HG03571 (cell line): ENCODE results near the gene GMEB2.
"Not testable (repeated sequence)": the region's sequence is repeated elsewhere in the genome, so short reads cannot be mapped to it uniquely, and the experiment has no call there.

Experiments
- ATAC-seq: cut with Tn5 transposase; IDR thresholded peaks from one replicate; pipeline ENCODE4 v1.9.1; 2021; ENCODE audit not compliant: unreplicated experiment

The GMEB2 gene, protein sequence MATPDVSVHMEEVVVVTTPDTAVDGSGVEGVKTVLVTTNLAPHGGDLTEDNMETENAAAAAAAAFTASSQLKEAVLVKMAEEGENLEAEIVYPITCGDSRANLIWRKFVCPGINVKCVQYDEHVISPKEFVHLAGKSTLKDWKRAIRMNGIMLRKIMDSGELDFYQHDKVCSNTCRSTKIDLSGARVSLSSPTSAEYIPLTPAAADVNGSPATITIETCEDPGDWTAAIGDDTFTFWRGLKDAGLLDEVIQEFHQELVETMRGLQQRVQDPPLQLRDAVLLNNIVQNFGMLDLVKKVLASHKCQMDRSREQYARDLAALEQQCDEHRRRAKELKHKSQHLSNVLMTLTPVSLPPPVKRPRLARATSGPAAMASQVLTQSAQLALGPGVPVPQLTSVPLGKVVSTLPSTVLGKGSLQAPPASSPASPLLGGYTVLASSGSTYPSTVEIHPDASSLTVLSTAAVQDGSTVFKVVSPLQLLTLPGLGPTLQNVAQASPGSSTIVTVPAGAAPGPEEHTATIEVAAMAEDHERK

DNA sequence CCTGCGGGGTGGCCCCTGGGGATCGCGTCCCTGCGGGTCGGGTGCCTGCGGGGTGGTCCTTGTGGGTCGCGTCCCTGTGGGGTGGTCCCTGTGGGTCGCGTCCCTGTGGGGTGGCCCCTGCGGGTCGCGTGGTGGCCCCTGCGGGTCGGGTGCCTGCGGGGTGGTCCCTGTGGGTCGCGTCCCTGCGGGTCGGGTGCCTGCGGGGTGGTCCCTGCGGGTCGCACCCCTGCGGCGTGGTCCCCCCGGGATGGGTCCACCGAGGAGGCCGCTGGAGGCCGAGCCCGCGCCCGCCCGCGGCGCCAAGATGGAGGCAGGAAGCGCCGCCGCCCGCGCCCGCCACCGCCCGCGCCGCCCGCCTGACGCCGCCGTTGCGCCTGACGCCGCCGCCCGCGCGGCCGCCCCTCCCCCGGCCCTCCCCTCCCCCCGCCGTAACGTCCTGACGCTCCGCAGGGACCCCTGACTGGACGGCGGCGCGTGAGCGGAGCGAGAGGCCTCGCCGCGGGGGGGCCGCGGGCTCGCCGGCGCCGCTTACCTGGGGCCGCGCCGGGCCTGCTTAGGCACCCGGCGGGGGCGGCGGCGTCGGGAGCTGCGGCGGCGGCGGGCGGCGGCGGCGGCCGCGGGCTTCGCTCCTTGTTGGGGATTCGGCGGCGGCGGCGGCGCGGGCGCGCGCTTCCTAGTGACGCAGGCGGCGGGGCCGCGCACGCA, at the start of gene GMEB2:
Gene GMEB2, minus strand, starts transcription at position 678 of the 705 bp plus-strand sequence. CDS start 7,704 bp downstream, outside the sequence.
- ATAC-seq, result peak; percentile 39

DNA sequence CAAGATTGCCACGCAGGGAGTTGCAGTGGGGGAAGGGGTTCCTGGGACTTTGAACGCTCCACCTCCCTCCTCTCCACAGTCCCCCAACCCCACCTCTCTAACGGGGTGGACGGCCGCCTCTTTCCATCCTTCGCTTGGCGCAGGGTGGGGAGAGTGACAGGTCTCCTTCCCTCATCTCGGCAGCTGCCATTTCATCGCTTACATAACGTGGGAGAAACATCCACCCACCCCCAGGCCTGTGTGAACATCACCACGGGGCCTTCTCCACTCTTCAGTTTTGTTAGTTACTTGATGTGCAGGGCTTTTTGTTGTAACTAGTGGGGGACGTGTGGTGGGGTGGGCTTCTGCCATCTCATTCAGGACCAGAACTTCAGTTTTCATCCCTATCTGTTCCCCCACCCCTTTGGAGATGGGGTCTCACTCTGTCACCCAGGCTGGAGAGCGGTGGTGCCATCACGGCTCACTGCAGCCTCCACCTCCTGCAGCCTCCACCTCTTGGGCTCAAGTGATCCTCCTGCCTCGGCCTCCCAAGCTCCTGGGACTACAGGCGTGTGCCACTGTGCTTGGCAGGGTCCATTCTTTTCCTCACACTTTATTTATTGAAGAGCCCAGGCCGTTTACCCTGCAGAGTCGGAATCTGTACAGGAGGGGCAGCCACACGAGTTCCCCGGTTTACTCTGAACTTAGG, 48.9 kb upstream of the GMEB2 start:
- ATAC-seq, result no peak

DNA sequence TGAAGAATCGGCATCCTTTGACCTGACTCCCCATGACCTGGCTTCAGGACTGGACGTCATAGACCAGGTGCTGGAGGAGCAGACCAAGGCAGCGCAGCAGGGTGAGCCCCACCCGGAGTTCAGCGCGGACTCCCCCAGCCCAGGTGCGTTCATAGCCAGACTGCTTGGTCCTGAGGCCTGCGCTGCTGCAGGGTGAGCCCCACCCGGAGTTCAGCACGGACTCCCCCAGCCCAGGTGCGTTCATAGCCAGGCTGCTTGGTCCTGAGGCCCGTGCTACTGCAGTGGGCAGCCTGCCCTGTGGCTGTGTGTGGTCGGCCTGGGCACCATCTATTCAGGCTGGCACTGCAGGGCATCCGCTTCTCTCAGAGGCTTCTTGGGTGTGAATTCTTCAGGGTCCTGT, 47.0 kb upstream of the GMEB2 start:
- ATAC-seq, result no peak

DNA sequence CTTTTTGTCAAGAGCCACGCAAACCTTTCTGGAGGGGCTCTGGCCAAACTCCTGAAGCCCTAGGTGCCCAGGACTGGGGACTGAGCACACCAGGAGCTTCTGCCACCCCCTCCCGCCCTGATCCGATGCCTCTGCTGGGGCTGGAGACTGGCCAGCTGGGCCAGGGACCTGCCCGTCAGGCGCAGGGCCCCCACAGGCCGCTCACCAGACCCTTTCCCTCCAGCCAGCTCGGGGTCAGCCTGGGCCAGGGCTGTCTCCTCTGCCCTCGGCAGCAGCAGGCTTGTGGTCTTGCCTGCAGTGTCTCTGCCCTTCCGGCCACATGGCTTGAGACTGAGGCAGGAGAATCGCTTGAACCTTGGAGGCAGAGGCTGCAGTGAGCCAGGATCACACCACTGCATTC, 45.8 kb upstream of the GMEB2 start:
- no peak for ATAC-seq

DNA sequence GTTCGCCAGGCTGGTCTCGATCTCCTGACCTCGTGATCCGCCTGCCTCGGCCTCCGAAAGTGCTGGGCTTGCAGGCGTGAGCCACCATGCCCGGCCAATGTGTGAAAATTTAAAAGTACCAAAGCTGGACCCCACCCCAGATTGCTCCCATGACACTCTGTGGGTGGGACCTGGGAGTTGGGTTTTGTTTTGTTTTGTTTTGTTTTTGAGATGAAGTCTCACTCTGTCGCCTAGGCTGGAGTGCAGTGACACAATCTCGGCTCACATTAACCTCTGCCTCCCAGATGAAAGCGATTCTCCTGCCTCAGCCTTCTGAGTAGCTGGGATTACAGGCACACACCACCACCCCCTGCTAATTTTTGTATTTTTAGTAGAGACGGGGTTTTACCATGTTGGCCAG, 44.8 kb upstream of the GMEB2 start:
- not testable (repeated sequence) for ATAC-seq

DNA sequence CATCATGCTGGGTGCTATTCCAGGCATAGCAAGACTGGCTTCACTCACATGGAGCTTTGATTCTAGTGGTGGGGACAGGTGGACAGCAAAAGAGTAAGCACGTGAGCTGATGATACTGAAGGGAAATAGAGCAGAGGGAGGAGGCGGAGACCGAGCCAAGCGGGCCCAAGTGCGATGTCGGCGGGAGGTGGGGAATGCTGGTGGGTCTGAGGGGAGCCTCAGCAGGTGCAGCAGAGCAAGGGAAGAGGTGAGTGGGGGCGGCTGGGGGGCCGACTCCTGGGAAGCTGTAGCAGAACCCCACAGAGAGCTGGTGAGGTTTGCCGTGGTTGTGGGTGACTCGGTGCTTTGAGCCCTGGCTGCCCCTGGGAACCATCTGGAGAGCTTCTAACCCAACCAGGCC, 41.5 kb upstream of the GMEB2 start:
- no peak for ATAC-seq

DNA sequence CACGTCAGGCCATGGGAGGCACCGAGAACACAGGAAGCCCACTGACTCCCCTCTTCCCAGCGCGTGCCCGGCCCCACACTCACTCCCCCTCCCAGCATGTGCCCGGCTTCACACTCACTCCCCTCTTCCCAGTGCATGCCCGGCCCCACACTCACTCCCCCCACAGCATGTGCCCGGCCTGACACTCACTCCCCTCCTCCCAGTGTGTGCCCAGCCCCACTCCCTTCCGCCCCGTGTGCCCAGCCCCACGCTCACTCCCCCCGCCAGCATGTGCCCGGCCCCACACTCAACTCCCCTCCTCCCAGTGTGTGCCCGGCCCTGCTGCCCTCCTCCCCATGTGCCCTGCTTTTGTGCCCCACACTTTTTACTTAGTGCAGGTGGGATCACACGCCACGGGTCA, 41.0 kb upstream of the GMEB2 start:
- ATAC-seq, result no peak

DNA sequence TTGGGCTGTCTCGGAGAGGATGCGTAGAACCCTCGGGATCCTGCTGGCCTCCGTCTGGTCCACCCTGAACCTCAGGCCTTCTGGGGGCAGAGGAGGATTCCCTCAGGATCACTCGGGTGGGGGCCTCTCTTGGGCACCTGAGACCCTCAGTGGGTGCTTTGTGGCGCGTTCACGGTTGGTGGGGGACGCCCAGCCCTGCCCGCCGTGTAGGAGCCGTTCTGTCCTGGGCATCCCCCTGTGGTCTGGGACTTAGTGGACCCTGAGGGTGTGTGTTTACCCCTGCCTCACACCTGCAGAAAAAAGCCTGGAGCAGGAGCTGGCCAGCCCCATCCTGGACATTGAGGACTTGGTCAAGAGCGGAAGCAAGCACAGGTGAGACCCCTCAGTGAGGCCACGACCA, 38.8 kb upstream of the GMEB2 start:
- no peak for ATAC-seq

DNA sequence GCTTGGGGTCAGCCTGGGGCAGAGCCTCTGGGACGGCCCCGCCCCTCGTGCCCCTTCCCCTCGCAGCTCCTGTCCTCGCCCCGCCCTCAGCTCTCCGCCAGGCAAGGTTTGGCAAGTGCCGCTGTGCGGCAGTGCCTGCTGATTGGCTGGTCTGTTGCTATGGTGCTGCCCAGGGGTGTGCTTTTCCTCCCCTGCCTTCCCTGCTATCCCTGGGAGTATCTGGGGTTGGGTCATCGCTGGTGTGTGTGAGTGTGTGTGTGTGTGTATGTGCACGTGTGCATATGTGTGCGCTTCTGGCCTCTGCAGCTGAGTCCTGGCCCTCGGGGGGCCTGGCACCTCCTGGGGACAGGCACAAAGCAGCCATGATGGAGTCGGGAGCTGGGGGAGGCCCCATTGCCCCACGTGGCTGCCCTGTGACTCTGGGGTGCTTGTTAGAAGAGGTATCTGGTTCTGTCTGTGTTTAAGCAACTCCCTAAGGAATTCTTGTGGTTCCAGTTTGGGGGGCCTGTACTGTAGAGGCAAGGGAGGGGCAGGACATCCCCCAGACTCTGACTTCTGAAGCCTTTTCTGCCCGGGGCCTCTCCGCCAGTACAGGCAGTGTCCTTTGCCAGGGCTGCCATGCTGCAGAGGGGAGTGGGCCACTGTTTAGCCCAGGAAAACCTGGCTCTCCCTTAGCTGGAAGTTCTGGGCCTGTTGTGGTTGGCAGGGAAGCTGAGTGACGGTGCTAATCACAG, 38.1 kb upstream of the GMEB2 start:
- ATAC-seq, result no peak

DNA sequence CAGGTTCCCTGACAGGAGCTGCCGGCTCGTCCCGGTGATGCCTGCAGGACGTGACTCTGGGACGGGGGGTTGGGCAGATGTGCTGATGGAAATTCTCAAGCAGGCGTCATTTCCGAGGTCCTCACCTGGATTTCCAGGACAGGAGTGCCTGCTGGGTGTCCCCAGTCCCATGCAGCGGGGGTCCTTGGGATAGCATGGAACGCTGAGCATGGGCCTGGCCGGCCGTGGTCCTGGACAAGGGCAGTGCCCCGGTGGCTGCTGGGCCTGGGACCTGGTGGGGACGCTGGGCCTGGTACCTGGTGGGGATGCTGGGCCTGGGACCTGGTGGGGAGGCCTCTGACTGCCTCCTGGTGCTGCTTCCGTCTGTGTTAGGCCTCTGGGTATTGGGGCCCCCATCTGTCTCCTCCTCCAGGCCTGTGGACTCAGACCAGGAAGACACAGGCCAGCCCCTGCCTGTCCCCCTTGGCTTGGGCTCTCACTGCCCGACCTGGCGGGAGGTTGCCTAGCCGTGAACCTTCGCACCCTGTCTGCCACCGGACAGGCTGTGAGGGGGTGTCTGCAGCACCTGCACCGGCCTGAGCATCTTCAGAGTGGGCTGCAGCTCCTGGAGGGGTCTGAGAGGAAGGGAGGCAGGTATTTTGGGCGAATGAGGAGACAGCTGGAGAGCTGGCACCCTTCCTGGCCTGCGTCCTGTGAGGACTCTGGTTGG, 37.4 kb upstream of the GMEB2 start:
- no peak for ATAC-seq

DNA sequence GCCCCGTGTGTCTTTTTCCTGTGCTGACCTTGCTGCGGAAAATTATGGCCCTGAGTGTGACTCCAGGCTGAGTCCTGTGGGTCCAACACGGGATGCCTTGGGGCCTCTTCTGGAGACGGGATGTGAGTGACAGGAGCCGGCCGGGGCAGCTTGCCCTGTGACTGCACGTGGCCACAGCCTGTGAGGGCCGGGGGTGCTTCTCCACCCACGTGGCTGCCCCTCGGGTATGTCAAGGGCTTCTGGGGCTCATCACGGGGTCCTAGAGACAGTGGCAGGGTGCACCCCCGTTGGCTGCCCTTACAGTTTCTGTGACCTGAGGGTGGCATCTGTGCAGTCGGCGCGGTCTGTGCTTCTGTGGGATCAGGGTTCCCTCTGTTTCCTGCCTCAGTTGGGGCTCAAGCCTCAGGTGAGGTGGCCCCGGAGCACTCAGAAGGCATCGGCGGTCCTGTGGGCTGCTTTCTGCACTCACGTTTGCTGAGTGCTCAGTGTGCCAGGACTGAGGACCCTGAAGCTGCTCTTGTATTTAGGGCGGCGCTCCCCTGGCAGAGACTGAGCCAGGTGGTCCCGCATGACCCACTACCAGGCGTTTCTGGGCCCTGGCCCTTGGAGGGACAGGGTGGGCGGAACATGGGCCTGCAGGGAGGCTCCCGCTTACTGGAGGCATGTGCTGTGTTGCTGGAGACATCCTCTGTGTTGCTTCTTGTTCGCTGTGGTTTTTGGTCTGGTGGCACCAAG, 36.6 kb upstream of the GMEB2 start:
- ATAC-seq, result no peak

DNA sequence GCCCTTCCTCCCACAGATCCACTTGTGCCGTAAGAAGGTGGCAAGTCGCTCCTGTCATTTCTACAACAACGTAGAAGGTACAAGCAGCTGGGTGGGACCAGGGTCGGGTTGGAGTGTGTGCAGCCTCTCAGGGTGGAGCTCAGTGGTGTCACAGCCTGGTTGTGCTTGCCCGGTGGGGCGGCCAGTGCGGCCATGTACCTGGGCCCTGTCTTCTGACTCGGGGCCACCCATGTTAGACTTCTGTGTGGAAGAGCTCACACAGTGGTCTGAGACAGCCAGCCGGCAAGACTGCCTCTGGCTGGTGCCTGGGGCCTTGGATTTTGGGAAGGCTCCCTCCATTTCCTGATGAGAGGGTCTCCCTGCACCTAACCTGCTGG, 35.9 kb upstream of the GMEB2 start:
- no peak for ATAC-seq

DNA sequence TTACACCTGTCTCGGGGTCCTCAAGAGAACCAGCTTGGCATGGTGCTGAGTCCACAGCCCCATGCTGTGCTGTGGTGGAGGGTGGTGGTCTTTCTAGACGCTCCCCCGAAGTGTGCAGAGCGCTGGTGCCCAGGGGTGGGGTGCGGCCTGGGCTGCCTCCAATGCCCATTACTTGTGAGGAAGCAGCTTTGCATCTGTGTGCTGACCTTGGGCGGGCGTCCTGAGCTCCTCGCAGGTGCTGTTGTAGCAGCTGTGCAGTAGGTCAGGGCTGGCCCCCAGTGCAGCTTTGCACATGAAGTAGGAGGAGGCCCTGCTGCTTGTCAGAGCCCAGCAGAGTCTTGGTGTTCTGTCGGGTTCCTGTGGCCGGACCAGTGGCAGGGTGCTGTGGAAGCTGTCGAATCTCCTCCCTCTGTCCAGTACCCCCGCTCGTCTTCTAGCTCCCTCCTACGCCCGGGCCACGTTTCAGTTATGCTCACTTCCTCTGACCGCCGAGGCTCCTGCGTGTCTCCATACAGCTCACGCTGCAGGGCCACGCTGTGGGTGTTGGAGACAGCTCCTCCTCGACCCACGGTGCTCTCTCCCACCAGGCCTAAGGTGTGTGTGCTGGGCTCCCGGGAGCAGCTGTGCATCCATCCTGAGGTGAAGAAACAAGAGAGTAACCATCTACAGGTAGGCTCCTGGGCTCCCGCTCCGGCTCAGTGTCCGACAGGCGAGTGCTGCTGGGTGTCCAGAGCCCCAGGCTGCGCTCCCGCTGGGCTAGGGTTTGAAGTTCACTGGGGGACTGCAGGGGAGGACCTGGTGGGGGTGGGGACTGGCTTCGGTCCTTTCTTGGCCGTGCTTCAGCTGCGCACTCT, 35.3 kb upstream of the GMEB2 start:
- ATAC-seq, result no peak

DNA sequence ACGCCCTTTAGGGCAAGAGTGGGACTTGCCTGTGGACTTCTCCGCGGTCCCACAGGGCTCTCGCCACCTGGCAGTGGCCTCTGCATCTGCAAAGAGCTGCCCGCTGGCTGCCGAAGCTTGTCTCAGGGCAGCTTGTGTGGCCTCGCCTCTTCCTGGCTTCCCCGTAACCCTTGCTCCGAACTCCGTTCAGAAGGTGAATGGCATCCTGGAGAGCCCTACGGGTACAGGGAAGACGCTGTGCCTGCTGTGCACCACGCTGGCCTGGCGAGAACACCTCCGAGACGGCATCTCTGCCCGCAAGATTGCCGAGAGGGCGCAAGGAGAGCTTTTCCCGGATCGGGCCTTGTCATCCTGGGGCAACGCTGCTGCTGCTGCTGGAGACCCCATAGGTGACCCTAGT, 34.2 kb upstream of the GMEB2 start:
- ATAC-seq, result no peak

DNA sequence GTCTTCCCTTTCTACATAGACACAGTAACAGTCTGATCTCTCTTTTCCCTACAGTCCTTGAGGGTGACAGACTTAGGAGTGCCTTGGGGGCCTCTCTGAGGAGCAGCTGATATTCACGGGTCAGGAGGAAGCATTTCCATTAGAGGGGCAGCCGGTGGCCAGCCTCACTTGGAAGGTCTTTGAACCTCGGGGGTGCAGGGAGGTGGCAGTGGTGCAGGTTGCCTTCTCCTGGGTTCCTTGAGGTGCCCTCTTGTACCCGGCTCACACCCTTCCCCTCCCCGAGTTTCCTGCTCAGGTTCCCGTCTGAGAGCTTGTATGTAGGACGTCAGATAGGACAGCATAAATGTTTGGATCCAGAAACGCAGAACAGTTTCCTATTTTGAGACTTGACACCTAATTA, 33.7 kb upstream of the GMEB2 start:
- no peak for ATAC-seq

DNA sequence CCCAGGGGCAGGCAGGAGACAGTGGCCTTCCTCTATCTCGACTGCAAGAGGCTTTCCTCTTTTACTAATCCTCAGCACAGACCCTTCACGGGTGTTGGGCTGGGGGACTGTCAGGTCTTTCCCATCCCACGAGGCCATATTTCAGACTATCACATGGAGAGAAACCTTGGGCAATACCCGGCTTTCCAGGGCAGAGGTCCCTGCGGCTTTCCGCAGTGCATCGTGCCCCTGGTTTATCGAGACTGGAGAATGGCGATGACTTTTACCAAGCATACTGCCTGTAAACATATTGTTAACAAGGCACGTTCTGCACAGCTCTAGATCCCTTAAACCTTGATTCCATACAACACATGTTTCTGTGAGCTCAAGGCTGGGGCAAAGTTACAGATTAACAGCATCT, 33.3 kb upstream of the GMEB2 start:
- ATAC-seq, result not testable (repeated sequence)

DNA sequence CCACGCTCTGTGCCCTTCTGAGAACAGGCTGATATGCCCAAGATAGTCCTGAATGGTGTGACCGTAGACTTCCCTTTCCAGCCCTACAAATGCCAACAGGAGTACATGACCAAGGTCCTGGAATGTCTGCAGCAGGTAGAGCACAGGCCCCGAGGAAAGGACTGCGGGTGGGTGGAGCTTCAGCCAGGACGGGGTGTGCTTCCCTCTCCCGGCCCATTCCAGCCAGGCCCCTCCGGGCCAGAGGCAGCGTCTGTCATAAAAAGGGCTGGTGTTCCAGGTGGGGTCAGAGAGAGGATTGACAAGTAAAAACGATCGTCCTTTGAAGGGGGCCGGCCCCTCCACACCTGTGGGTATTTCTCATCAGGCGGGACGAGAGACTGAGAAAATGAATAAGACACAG, 32.5 kb upstream of the GMEB2 start:
- no peak for ATAC-seq

DNA sequence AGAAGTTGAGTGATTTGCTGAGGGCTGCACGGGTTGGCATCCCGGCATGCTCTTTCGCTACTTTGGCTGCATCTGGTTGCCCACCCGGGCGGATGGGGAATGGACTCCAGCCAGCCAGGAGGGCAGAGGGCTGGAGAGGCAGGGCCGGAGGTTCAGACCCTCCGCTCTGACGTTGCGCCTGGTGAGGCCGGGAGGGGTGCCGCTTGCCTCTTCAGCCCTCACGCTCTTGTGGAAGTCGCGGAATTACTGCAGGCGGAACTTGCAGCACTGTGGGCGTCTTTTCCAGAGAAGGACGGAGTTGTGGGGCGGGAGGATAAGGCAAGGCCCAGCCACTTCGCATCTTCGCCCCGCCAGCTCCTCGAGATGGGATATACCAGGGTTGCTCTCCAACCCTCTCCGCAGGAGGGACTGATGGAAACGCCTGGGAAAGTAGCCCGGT, 31.9 kb upstream of the GMEB2 start:
- ATAC-seq, result peak; percentile 10
